ENCODE results near the gene WDR86.

DNA sequence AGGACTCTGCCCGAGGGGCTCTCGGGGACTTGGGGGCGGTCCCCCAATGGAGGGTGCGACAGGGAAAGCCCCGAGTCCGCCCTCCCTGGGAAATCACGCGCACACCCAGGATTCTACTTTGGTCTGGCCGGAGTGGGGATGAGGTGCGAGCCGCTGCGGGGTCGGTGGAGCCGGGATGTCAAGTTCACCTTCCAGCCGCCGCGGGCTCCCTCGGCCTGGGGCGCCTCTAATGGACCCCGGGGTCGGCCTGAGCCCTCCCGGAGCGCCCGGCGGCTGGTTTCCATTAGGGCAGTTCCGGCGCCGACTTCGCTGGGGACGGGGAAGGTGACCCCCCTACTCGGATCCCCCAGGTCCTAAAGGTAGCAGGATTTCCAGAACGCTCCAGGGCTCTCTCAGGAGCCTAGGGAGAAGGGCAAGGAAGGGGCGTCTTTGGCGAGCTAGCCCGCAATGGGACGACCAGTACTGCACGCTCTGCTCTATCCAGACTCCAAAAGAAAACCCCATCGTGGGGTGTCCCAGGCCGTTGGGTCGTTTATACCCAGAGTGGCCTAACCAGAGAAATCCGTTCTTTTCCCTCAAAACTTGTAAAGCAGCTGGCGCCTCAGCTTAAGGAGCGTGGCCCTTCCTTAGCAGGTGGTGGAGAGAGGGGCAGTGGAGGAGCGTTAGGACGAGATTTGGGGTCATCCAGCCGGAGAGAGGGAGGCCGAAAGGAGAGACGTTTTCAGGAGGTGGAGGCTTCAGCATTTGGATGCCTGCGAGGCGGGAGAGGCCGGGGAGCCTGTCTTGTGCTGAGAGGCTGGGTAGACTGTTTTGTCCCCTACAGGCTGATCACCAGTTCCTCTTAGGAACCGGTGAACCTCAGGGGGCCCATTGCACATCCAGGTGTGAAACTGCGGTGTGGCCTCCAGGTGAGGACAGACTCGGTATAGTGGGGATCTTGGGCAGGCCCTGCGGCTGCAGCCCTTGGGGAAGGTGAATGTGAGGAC is 860 bp upstream of the WDR86 start:
- TF ChIP-seq POLR2A (IDR thresholded peaks at IDR 0.05; ENCODE audit: low read length) (no peak), GATA1 (IDR thresholded peaks at IDR 0.05; ENCODE audit: low read depth, low read length) (no peak)

Data from erythroblast (primary cell).